Stimulated activated naive CD4-positive, alpha-beta T cell treated with Interleukin-2 at 50 U/mL for 16 hours (primary cell): ENCODE results near the gene SLC22A16.

Experiments used
- DNase-seq: peaks from one replicate; lab custom pipeline; 2025; lab: John Stamatoyannopoulos, UW

SLC22A16 gene

GRCh38 chr6:110447761-110448160 is 28.7 kb downstream of the SLC22A16 start:
- DNase-seq, result no peak

DNA sequence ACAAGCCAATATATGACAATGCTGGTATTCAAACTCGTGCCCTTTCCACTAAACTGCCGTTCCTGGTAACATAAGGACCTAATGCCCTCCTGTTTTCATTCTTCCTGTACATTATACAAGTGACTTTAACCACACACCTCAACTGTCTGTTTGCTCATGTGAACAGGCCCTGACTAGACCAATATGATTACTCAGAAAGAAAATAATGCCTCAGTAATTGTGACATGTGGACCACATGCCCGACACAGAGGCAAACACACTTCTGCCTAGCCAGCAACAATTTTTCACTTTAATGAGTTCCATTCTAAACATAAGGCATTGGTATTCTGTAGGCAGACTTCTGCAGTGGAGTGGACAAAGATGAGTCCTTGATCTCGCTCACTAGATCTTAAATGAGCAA is 30.0 kb downstream of the SLC22A16 start:
- DNase-seq, result no peak

DNA sequence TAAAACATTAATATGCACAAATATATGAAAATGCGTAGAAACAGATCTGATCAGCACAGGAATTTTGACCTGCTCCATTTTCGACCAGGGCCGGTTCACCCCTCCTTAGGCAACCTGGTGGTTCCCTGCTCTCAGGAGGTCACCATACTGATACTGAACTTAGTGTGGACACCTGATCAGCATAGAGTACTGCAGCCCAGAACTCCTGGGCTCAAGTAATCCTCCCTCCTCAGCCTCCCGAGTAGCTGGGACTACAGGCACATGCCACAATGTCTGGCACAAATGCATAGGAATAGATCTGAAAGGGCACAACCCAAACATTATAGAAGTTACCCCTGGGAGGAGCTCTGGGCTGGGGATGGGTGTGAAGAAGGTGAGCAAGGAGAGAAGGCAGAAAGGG is 36.4 kb downstream of the SLC22A16 start:
- DNase-seq, result no peak

DNA sequence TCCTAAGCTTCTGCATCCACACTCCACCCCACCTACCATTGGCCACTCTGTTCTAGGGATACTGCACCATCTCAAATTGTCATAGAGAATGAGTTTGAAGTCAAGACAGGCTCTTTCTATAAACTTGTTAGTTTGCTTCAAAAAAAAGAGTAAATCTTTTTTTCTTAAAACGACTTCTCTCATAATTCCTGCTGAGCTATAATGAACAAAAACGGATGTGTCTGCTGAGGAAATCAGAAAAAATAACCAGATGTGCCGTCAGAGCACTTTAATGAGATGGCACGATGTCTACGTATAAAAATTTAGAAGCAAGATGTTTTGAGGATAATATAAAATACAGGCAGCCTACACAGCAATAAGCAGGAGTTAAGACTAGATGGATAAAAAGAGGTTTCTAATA is 37.1 kb downstream of the SLC22A16 start:
- DNase-seq, result no peak

DNA sequence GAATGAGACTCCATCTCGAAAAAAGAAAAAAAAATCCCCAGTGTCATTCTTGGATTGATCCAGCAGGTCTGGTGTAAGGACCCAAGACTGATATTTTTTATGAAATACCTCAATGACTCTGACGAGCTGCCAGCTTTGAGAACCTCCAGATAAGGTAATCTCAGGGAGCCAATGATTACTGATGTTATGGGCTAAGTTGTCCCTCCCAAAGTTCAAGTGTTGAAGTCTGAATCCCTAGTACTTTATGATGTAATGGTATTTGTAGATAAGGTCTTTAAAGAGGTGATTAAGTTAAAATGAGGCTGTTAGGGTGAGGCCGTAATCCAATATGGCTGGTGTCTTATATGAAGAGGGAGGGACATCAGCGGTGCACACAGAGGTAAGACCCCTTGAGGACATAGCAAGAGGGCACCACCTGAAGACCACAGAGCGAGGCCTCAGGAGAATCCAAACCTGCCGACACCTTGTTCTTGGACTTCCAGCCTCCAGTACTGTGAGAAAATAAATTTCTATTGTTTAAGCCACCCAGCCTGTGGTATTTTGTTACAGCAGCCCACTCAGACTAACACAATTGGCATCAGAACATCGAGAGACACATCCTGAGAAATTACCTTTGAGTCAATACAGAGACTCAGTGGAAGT is 41.3 kb downstream of the SLC22A16 start:
- DNase-seq, result no peak

GRCh38 chr6:110432285-110432900 is 44.0 kb downstream of the SLC22A16 start:
- DNase-seq, result no peak

- DNase-seq, result no peak
Measured at GRCh38 chr6:110430741-110431140, 45.7 kb downstream of the SLC22A16 start.

GRCh38 chr6:110430236-110430635 is 46.2 kb downstream of the SLC22A16 start:
- no peak for DNase-seq

DNA sequence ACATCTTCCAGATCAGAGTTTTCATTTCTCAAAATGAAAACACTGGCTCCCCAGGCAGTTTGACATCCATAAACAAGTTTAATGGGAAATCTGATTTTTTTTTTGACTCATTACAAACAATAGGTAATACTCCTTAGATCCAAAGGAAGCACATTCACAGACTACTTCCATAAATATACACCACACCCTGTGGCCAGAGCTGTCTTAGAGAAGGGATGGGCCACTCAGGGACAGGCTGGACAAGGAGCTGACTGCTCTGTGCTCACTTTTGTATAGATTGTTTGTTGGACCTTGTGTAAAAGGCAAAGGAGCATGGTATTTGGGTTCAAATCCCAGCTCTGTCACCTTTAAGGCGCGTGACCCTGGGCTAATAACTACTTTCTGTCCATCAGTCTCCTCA is 48.3 kb downstream of the SLC22A16 start:
- no peak for DNase-seq

GRCh38 chr6:110425816-110426215 is 50.6 kb downstream of the SLC22A16 start:
- no peak for DNase-seq

GRCh38 chr6:110422444-110422822 is 54.0 kb downstream of the SLC22A16 start:
- DNase-seq, result no peak

DNA sequence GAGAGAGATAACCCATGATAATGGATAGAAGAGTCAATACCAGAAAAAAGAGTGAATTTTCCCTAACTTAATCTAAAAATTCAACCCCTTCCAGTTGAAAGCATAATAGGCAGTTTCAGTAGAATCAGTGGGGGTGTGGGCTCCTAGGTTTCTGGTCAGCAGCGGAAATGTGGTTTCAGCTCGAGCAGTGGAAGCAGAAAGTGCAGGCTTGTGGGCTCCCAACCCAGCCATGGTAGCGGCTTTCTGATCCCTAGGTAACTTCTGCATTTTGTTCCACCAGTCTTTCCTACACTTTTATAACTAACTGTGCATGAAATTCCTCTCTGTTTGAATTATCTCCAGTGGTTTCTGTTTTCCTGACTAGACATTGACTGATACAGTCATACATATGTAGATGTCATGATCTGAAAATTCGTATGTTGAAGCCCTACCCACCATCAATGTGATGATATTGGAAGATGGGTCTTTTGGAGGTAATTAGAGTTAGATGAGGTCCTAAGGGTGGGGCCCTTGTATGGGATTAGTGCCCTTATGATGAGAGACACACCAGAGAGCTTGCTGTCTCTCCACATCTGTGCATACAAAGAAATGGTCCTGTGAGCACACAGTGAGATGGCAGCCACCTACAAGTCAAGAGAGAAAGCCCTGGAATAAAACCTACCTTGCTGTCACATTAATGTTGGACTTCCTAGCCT is 54.5 kb downstream of the SLC22A16 start:
- no peak for DNase-seq

- DNase-seq, result no peak
Measured at GRCh38 chr6:110419028-110419739, 57.2 kb downstream of the SLC22A16 start.

GRCh38 chr6:110418594-110418993 is 57.8 kb downstream of the SLC22A16 start:
- DNase-seq, result no peak

GRCh38 chr6:110415086-110415916 is 61.1 kb downstream of the SLC22A16 start, which contains the start of gene DDO:
TSS of gene DDO (minus strand) at chr6:110415575. CDS start at chr6:110413462, 2,113 bp downstream.
- DNase-seq, result no peak

DNA sequence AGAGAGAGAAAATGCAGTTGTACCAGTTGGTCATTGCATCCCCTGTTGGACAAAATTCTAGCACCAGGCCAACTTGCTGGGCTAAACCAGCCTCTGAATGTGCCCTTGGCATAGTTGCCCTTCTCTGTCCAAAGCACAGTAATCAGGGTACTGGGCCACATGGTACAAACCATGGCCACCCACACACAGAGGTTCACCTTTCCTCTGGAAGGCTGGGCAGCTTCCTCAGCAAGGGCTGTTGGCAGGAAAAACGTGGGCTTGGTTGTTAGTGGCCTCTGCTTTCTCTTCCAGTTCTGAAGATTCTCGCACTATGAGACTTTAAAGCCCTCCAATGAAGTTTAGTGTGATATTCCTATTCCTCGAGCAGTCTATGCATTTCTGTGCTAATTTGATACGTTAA is 61.7 kb downstream of the SLC22A16 start:
- no peak for DNase-seq

DNA sequence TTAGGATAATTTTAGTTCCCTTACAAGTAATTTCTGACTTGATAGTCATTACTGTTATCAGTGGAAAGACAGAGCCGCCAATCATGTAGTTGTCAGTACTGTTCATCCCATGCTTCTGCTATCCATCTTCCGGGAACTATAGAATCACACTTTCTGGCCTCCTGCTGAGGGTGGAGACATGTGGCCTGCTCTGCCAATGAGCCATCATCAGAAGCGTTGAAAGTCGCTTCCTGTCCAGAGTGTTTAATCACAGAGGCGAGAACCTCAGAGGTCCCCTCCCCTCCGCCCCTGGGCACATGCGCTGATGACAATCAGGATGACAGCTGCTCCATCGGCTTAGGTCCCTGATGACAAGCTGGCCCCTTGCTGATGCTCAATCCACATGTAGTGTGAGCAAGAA is 64.1 kb downstream of the SLC22A16 start:
- no peak for DNase-seq

DNA sequence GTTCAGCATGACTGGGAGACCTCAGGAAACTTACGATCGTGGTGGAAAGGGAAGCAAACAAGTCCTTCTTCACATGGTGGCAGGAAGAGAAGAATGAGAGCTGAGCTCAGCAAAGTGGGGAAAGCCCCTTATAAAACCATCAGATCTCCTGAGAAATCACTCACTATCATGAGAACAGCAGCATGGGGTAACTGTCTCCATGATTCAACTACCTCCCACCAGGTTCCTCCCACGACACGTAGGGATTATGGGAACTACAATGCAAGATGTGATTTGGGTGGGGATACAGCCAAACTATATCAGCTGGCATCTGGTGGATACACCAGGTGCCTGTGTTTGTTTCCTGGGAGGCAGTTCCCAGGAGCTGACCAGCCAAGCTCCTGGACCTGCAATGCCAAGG is 65.9 kb downstream of the SLC22A16 start:
- no peak for DNase-seq

DNA sequence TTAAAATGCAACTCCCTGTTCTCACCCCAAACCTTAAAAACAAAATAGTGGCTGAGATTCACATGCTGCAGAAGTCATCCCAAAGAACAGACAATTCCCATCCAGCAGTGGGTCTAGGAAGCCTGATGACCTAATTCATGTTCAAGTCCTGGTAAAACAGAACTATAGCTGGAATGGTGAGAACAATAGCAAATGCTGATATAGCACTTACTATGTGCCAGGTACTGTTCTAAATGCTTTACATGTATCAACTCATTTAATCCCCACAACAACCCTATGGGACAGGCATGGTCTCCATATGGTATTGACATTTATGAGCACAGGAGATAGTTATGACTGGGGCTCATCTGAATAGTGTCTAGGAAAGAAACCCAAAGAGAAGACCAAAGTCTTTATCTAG is 66.6 kb downstream of the SLC22A16 start:
- no peak for DNase-seq

DNA sequence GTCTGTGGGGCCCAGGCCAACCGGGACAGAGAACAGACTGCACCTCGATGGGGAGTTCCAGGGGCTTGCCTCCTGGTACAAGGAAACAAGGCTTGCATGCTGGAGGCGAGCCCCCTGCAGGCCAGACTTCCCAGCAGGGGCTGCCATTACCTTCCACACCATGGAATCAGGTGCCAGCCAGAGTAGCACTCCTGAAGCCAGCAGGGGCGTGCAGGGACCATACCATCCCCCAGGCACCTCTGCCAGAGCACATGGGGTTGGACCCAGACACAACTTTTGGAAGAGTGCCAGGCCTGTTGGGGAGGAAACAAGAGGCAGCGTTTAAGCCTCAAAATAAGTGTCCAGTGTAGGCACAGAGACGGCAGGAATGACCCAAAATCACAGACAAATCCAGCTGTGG is 67.5 kb downstream of the SLC22A16 start:
- no peak for DNase-seq

GRCh38 chr6:110404607-110405006 is 71.8 kb downstream of the SLC22A16 start:
- no peak for DNase-seq
